GM12878 (cell line): Measurements from ENCODE around the gene MYO15B.

Experiments
- CTCF ChIP-seq, 3 experiments: IDR thresholded peaks in 2 of 3; conservative IDR thresholded peaks in 1 of 3; 2 replicates each; pipeline ENCODE4 v1.5.1; 2011; ENCODE audit warnings: low read depth in 3 of 3, low read length in 3 of 3, mild to moderate bottlenecking in 3 of 3, control low read depth in 2 of 3, moderate library complexity in 2 of 3, inconsistent platforms in 1 of 3, mixed read lengths in 1 of 3; ENCODE audit not compliant: control insufficient read depth in 2 of 3, insufficient read depth in 1 of 3; ENCODE audit errors: extremely low read depth in 1 of 3
- EZH2 ChIP-seq: IDR thresholded peaks from 2 replicates; pipeline ENCODE4 v1.6.1; 2012; ENCODE audit warnings: low read depth, mild to moderate bottlenecking, control low read depth, inconsistent platforms, low read length, borderline replicate concordance; ENCODE audit not compliant: control insufficient read depth

- no peak for TF ChIP-seq EZH2
- TF ChIP-seq CTCF (IDR thresholded peaks at IDR 0.05 in 2 of 3, conservative IDR thresholded peaks at IDR 0.05 in 1 of 3; ENCODE audit: control insufficient read depth in 2 of 3, extremely low read depth in 1 of 3, insufficient read depth in 1 of 3, low read depth in 3 of 3, low read length in 3 of 3), result no peak
Observed at GRCh38 chr17:75602644-75603043, 15.0 kb downstream of the MYO15B start.
